ENCODE measurements around the gene LRP5.
A peak's percentile ranks its signal among the peaks of the same experiment; 100 is the strongest.

Gene LRP5

DNA sequence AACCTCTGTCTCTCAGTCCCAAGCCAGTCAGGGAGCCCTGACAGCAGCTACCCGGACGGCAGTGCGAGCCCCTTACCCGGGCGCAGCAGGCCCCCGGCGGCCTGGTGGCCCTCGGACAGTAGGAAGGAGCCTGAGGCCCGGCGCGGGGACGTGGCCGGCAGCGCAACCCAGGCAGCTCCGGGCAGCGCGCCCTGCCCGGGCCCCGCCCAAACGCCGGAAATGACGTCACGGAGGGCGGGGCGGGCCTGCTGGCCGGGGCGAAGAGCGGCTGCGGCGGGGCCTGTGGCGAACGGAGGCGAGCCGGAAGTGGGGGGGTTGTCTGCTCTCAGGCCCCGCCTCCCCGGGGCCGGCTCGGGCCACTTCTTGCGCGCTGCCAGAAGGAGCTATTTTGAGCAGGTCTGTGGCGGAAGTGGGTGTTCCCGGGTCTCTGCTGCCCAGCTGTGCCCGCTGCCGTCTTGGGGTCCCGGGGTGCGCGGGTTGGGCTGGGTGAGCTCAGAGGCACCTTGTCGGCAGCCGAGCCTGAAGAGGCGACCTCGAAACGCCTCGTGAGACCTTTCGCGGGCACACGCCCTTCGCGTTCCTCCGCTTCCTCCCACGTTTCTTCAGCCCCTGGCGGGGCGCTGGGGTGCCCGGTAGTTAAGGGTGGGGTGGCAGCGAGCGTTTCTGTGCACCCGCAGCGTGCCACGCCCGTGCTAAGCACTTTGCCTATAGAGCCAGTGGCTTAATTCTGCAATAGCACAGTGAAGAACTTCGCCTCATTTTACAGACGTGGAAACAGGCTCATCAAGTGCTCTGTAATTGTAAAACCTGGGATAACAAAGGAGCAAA, 40.4 kb upstream of the LRP5 start, which contains the start of gene C11orf24:
Gene C11orf24, minus strand, starts transcription at position 193 of the 828 bp plus-strand sequence. CDS start 8,206 bp downstream, outside the sequence.
- no peak for TF ChIP-seq CTCF (IDR thresholded peaks at IDR 0.05; ENCODE audit: low read depth, low read length, missing control alignments)
- peak within 1 kb of the TSS; percentile 88 for H3K4me3 ChIP-seq (replicated peaks; ENCODE audit: low read depth, low read length)
- peak; percentile 56 for DNase-seq (ENCODE audit: extremely low read depth, low read depth)

- peak overlapping the region; percentile 88 for H3K4me3 ChIP-seq (replicated peaks; ENCODE audit: low read depth, low read length)
- no peak for TF ChIP-seq CTCF (IDR thresholded peaks at IDR 0.05; ENCODE audit: low read depth, low read length, missing control alignments)
- no peak for DNase-seq (ENCODE audit: extremely low read depth, low read depth)
These were observed 39.2 kb upstream of the LRP5 start for GRCh38 chr11:68273026-68273738.

GRCh38 chr11:68274306-68274705, 38.1 kb upstream of the LRP5 start:
- DNase-seq (ENCODE audit: extremely low read depth, low read depth), result no peak
- H3K4me3 ChIP-seq (replicated peaks; ENCODE audit: low read depth, low read length), result no peak overlapping the region
- TF ChIP-seq CTCF (IDR thresholded peaks at IDR 0.05; ENCODE audit: low read depth, low read length, missing control alignments), result no peak

DNA sequence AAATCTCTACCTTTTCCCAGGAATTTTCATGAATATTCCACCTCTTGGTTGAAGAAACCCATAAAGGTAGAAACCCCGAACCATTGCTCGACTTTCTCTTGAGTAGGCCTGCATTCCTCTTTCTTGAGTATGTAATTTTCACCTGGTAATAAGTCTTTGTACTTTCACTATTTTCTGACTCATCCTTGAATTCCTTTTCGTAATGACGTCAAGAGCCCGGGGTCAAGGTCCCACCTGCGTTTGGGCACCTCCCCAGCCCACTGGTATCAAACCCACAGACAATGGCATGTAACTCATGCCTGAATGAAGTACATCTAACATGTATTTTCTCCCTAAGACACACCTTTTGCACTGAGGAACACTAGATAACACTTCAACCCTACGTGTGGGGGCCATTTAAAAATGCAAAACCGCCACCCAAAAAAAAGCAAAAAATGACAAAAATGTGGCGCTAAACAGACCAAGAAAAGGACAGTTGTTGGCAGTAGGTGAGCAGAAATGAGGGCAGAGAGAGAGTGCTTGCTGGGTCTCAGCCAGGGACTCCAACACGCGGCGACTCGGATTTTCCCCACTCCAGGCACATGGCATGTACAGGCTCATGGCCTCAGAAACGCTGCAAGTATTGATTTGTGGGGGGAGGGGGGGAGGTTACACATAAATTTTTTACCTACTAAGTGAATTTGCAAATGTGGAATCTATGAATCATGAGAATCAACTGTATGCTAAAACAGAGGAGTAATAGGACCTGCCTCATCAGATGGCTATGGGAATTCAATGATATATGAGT, 36.5 kb upstream of the LRP5 start:
- DNase-seq (ENCODE audit: extremely low read depth, low read depth), result no peak
- TF ChIP-seq CTCF (IDR thresholded peaks at IDR 0.05; ENCODE audit: low read depth, low read length, missing control alignments), result no peak
- no peak overlapping the region for H3K4me3 ChIP-seq (replicated peaks; ENCODE audit: low read depth, low read length)

DNA sequence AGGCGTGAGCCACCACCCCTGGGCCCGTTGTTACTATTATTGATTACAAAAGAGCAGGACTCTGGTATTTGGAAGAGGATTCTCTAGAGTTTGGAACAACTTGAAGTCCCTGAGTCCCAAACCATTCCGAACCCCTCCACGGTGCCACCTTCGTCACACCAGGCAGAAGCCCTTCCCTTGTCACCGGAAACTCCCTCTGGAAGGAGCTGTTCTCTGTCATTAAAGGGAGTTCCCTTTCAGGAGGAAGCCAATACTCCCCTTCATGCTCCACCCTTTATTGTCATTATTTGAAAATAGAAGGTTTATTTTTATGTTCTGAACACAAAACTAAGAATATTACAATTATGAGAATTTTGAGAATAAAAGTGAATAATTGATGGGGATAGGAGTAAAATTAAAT, 35.5 kb upstream of the LRP5 start:
- TF ChIP-seq CTCF (IDR thresholded peaks at IDR 0.05; ENCODE audit: low read depth, low read length, missing control alignments), result no peak
- no peak overlapping the region for H3K4me3 ChIP-seq (replicated peaks; ENCODE audit: low read depth, low read length)
- no peak for DNase-seq (ENCODE audit: extremely low read depth, low read depth)

DNA sequence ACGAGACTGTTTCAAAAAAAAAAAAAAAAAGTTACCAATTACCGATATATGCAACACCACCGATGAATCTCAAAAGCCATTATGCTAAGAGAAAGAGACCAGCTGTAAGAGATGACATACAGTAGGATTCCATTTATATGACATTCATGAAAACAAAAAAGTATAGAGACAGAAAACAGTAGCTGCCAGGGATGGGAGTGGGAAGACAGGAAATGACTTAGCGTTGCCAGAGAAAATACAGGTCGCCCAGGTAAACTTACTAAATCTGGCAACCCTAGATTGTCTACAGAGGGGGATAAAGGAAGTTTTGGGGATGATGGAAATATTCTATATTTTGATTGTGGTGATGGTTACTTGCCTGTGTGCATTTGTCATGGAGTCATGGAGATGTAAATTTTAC, 32.7 kb upstream of the LRP5 start:
- no peak overlapping the region for H3K4me3 ChIP-seq (replicated peaks; ENCODE audit: low read depth, low read length)
- no peak for DNase-seq (ENCODE audit: extremely low read depth, low read depth)
- no peak for TF ChIP-seq CTCF (IDR thresholded peaks at IDR 0.05; ENCODE audit: low read depth, low read length, missing control alignments)
